ENCODE data around the gene DNAAF5.

The DNAAF5 gene

DNA sequence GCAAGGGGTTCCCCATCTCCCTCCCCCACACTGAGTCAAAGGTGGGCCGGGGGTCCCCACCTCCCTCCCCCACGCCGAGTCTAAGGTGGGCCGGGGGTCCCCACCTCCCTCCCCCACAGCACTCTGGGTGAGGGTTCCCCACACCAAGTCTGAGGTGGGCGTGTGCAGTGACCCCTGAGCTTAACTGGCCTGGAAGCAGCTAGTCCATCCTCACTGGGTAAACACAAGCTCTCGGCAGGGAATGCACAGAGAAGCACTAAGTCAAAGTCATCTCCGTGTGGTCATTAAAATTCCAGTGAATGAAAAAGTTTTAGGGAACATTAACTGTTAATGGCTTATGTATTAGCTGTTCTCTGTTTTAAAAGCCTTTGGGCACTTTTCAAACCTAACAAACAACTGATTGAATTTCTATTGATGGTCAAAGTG, 44.3 kb downstream of the DNAAF5 start:
- 89% methylated on average over 7 of the region's 7 CpGs for WGBS
- Histone ChIP-seq H3K4me1 (ENCODE audit: insufficient read depth, low read length) (no peaks in the 10 kb centered on the region), H3K9me3 (ENCODE audit: insufficient read depth, low read depth, low read length) (no peaks in the 10 kb centered on the region), H3K27ac (ENCODE audit: low read depth, low read length) (no peak overlapping the region), H3K27me3 (ENCODE audit: insufficient read depth, low read length) (no peaks in the 10 kb centered on the region), H3K9ac (ENCODE audit: low read depth, low read length) (no peak overlapping the region), H3K36me3 (ENCODE audit: insufficient read depth, low read length) (peaks cover 49% of the 10 kb centered on the region), H3K4me3 (ENCODE audit: low read length) (no peak overlapping the region)

DNA sequence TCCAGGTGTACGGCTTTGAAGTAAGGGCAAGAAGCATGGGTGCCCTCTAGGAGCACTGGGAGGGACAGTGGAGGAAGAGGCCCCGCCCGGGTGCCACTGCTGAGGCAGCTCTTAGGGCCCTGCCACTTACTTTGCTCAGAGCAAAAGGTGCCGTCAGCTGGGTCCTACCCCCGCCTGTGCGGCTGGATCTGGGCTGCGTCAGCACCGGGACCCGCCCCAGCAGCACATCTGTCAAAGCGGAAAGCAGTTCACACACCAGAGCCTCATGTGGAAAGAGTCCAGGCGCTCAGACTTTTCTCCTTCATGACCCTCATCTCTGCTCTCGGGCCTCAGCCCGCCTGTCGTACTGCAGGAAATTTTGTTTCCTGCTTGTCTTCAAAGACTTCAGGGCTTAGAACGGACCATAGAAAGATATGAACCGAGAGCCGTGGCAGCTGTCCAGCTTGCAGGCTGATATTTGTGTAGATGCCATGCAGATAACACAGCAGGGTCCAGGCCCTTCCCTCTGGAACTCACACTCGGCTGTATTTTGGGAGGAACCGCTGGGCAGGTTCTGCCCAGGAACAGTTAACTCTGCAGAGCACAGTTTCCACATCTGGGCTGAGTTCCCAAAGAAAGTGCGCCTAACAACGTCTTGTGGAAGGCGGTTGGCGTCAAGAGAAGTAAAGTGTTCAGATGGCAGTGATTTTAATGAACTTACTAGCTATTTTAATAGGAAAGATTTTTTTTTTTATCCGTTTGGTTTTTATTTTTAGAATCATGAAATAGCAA, 44.9 kb downstream of the DNAAF5 start:
- 92% methylated on average over 24 of the region's 24 CpGs for WGBS
- Histone ChIP-seq H3K9ac (ENCODE audit: low read depth, low read length) (no peak overlapping the region), H3K4me1 (ENCODE audit: insufficient read depth, low read length) (no peaks in the 10 kb centered on the region), H3K36me3 (ENCODE audit: insufficient read depth, low read length) (peaks cover 48% of the 10 kb centered on the region), H3K27ac (ENCODE audit: low read depth, low read length) (no peak overlapping the region), H3K27me3 (ENCODE audit: insufficient read depth, low read length) (no peaks in the 10 kb centered on the region), H3K9me3 (ENCODE audit: insufficient read depth, low read depth, low read length) (no peaks in the 10 kb centered on the region), H3K4me3 (ENCODE audit: low read length) (no peak overlapping the region)

DNA sequence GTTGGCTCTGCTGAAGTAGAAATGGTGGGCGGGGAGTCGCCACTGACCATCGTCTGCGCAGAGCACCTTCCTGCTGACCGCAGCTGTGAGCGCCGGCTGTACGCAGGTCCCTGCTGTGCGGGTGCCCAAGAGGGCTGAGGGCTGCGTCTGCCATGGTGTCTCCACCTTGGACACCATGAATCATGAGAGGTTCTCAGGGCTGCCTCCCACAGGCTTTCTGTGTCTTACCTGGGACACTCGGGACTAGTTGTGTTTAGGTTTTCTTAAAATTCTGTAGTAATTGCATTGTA, 45.5 kb downstream of the DNAAF5 start:
- no peak overlapping the region for H3K4me3 ChIP-seq (ENCODE audit: low read length)
- no peaks in the 10 kb centered on the region for H3K4me1 ChIP-seq (ENCODE audit: insufficient read depth, low read length)
- no peaks in the 10 kb centered on the region for H3K27me3 ChIP-seq (ENCODE audit: insufficient read depth, low read length)
- no peaks in the 10 kb centered on the region for H3K9me3 ChIP-seq (ENCODE audit: insufficient read depth, low read depth, low read length)
- H3K9ac ChIP-seq (ENCODE audit: low read depth, low read length): no peak overlapping the region
- WGBS: 91% methylated on average over 11 of the region's 11 CpGs
- no peak overlapping the region for H3K27ac ChIP-seq (ENCODE audit: low read depth, low read length)
- peaks cover 50% of the 10 kb centered on the region for H3K36me3 ChIP-seq (ENCODE audit: insufficient read depth, low read length)

DNA sequence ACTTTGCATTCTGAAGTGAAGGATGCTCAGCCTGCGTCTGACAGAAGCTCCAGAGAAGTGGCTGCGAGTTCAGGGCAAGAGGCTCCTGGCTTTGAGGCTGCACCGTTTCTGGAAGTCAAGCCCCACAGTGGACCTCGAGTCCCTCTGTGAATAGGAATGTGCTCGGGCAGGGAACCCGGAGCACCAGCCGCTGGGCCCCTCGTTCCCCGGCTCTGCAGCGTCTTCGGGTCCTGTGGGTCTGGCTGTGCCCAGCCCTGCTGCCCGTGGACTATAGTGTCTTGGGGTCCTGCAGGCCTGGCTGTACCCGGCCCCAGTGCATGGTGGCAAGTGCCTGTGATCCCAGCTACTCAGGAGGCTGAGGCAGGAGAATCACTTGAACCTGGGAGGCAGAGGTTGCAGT, 45.9 kb downstream of the DNAAF5 start:
- Histone ChIP-seq H3K4me3 (ENCODE audit: low read length) (no peak overlapping the region), H3K27me3 (ENCODE audit: insufficient read depth, low read length) (no peaks in the 10 kb centered on the region), H3K4me1 (ENCODE audit: insufficient read depth, low read length) (no peaks in the 10 kb centered on the region), H3K36me3 (ENCODE audit: insufficient read depth, low read length) (peaks cover 51% of the 10 kb centered on the region), H3K9ac (ENCODE audit: low read depth, low read length) (no peak overlapping the region), H3K9me3 (ENCODE audit: insufficient read depth, low read depth, low read length) (no peaks in the 10 kb centered on the region), H3K27ac (ENCODE audit: low read depth, low read length) (no peak overlapping the region)
- 96% methylated on average over 13 of the region's 13 CpGs for WGBS

DNA sequence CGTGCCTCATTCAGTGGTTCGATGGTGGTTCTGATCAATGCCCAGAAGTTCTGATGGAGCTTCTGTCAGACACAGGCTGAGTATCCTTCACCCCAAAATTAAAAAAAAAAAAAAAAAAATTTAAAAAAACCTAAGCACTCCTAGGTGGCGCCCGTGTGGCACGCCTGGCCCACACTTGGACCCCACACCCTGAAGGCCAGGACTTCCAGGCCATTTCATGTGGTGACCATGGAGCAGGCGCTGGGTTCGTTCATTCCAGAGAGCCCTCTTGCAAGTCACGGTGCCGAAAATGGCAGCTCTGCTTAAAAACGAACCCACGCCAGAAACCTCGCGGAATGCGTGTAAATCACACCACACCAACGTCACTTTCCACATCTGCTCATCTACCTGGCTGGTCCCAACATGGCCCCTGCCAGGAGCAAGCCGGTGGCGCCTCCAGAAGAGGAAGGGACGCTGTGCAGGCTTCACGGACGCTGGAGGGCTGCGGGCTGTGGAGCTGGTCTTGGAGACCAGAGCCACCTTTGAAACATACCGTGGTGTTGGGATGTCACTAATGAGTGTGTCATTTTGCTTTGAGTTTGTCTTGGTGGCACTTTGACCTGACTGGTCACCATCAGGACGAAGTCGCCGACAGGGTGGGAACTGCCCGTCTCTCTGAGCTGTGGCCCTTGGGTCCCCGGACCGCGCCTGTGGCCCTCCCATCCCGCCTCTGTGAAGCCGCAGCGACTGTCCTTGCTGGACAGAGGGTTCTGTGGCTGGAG, 46.5 kb downstream of the DNAAF5 start:
- no peaks in the 10 kb centered on the region for H3K27me3 ChIP-seq (ENCODE audit: insufficient read depth, low read length)
- H3K4me3 ChIP-seq (ENCODE audit: low read length): no peak overlapping the region
- H3K4me1 ChIP-seq (ENCODE audit: insufficient read depth, low read length): no peaks in the 10 kb centered on the region
- H3K9me3 ChIP-seq (ENCODE audit: insufficient read depth, low read depth, low read length): no peaks in the 10 kb centered on the region
- H3K36me3 ChIP-seq (ENCODE audit: insufficient read depth, low read length): peaks cover 56% of the 10 kb centered on the region
- H3K9ac ChIP-seq (ENCODE audit: low read depth, low read length): no peak overlapping the region
- 95% methylated on average over 32 of the region's 32 CpGs for WGBS
- no peak overlapping the region for H3K27ac ChIP-seq (ENCODE audit: low read depth, low read length)

DNA sequence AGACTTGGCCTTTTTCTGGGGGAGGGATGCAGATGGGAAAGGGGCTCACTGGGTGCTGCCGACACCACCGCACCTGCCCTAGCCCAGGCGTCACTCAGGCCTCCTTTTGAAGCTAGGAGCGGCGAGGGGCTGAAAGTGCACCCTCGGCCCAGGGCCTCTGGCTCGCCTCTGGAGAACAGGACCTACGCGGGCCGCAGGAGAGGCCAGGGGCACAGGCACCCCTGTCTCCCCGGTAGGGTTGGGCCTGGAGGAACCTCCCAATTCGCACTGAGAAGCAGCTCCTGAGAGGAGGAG, 47.1 kb downstream of the DNAAF5 start:
- no peak overlapping the region for H3K9ac ChIP-seq (ENCODE audit: low read depth, low read length)
- H3K4me1 ChIP-seq (ENCODE audit: insufficient read depth, low read length): no peaks in the 10 kb centered on the region
- no peak overlapping the region for H3K4me3 ChIP-seq (ENCODE audit: low read length)
- H3K27me3 ChIP-seq (ENCODE audit: insufficient read depth, low read length): no peaks in the 10 kb centered on the region
- WGBS: 96% methylated on average over 12 of the region's 12 CpGs
- peaks cover 58% of the 10 kb centered on the region for H3K36me3 ChIP-seq (ENCODE audit: insufficient read depth, low read length)
- H3K9me3 ChIP-seq (ENCODE audit: insufficient read depth, low read depth, low read length): no peaks in the 10 kb centered on the region
- H3K27ac ChIP-seq (ENCODE audit: low read depth, low read length): no peak overlapping the region

DNA sequence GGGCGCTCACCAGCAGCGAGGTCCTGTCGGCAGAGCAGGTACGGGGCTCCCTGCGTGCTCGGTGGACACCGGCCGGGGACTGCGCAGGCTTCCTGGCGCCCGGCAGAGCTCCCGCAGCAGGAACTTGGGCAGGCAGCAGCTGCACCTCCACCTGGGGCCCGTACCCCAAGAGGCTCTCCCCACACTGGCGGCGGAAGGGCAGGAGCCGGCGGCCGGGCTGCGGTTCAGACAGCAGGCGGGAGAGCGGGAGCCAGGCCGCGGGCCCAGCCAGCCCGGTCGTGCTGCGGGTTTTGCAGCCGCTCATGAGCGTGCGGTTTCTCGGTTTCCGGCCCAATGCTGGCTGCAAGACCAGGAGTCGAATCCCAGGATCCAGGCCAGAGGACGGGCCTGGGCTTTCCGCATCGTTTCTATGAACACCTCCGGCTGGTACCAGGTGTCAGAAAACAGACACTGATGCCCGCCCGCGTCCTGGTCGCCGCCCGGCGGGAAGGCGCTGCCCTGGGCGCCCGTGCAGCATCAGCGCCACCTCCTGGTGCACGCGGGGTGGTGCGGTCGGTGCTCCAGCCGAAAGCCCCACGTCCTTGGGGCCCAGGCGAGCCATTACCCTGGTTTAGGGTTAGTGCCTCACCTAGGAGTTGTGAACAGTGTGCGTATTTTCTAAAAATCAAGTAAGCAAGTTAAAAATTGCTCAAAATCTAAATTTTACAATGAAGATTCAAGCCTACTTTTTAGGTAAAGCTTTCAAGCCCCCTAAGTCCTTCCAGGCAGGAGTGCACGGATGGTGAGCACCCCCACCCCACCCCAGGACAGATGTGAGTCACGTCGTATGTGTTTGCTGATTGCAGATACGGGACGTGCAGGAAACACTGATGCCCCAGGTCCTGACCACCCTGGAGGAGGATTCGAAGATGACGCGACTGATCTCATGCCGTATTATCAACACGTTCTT, 47.9 kb downstream of the DNAAF5 start:
- Histone ChIP-seq H3K4me1 (ENCODE audit: insufficient read depth, low read length) (no peaks in the 10 kb centered on the region), H3K36me3 (ENCODE audit: insufficient read depth, low read length) (peaks cover 65% of the 10 kb centered on the region)

DNA sequence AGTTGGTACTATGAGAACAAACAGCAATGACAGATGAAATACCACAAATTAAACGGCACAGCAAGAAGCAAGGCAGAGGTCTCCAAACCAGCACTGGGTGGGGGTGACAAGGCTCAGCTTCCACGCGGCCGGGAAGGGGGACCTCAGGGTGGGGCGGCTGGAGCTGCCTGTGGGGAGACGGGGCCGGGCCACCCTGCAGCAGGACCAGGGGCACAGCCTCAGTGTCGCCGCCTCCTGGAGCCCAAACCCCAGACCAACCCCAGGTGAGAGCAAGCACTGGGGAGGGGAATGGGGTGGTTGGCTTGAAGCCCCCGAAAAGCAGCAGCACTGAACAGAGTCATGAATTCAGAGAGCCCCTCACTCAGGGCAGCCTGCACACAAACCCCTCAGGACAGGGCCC, 49.9 kb downstream of the DNAAF5 start:
- Histone ChIP-seq H3K36me3 (ENCODE audit: insufficient read depth, low read length) (peaks cover 73% of the 10 kb centered on the region), H3K4me3 (ENCODE audit: low read length) (no peak overlapping the region), H3K9me3 (ENCODE audit: insufficient read depth, low read depth, low read length) (no peaks in the 10 kb centered on the region), H3K4me1 (ENCODE audit: insufficient read depth, low read length) (no peaks in the 10 kb centered on the region), H3K27me3 (ENCODE audit: insufficient read depth, low read length) (no peaks in the 10 kb centered on the region), H3K27ac (ENCODE audit: low read depth, low read length) (no peak overlapping the region), H3K9ac (ENCODE audit: low read depth, low read length) (no peak overlapping the region)
- WGBS: 98% methylated on average over 10 of the region's 10 CpGs

More for the DNA sequence above, 47.9 kb downstream of the DNAAF5 start:
- no peak overlapping the region for H3K9ac ChIP-seq (ENCODE audit: low read depth, low read length)
- H3K4me3 ChIP-seq (ENCODE audit: low read length): no peak overlapping the region
- H3K27ac ChIP-seq (ENCODE audit: low read depth, low read length): no peak overlapping the region
- WGBS: 67% methylated on average over 65 of the region's 65 CpGs
- H3K27me3 ChIP-seq (ENCODE audit: insufficient read depth, low read length): no peaks in the 10 kb centered on the region
- no peaks in the 10 kb centered on the region for H3K9me3 ChIP-seq (ENCODE audit: insufficient read depth, low read depth, low read length)

DNA sequence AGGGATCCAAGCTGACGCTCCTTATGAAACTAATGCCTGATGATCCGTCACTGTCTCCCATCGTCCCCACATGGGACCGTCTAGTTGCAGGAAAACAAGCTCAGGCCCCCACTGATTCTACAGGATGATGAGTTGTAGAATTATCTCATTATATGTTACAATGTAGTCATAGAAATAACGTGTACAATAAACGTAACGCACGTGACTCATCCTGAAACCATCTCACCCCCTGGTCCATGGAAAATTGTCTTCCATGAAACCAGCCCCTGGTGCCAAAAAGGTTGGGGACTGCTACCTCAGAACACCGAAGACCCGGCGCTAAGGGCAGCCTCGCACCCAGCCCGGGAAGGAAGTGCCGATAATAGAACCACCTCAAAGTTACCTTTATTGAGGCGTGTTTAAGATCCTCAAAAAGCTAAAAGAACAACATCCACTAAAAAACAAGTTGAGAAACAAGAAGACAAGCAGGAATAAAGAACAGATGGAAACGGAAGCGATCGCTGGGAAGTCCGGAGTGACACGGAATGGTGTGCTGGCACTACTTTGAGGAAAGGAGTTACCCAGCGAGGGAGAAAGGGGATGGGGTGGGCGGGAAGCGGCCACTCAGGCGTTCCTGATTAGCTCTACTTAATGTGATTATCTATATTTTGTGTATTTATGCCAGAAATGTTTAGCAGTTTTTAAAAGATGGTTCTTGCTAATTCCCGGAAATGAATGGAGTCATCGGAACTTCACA, 50.7 kb downstream of the DNAAF5 start:
- H3K9ac ChIP-seq (ENCODE audit: low read depth, low read length): no peak overlapping the region
- H3K4me3 ChIP-seq (ENCODE audit: low read length): no peak overlapping the region
- H3K27ac ChIP-seq (ENCODE audit: low read depth, low read length): no peak overlapping the region
- no peaks in the 10 kb centered on the region for H3K4me1 ChIP-seq (ENCODE audit: insufficient read depth, low read length)
- no peaks in the 10 kb centered on the region for H3K27me3 ChIP-seq (ENCODE audit: insufficient read depth, low read length)
- H3K9me3 ChIP-seq (ENCODE audit: insufficient read depth, low read depth, low read length): no peaks in the 10 kb centered on the region
- H3K36me3 ChIP-seq (ENCODE audit: insufficient read depth, low read length): peaks cover 79% of the 10 kb centered on the region
- WGBS: 94% methylated on average over 26 of the region's 26 CpGs

DNA sequence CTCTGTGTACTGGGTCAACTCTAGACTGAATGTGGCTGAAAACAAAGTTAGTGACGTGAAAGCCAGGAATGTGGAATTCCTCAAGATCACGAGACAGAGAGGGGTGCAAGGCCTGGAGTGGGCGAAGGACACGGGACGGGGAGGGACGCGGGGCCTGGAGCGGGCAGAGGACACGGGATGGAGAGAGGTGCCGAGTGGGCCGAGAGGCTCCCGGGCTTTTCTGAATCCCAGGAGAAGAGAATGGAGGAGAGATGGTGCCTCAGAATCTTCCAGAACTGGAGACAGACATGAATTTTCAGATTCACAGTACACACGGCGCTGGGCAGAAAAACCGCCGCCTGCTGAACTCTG, 51.2 kb downstream of the DNAAF5 start:
- H3K4me1 ChIP-seq (ENCODE audit: insufficient read depth, low read length): no peaks in the 10 kb centered on the region
- no peaks in the 10 kb centered on the region for H3K9me3 ChIP-seq (ENCODE audit: insufficient read depth, low read depth, low read length)
- 93% methylated on average over 16 of the region's 16 CpGs for WGBS
- H3K27ac ChIP-seq (ENCODE audit: low read depth, low read length): no peak overlapping the region
- H3K9ac ChIP-seq (ENCODE audit: low read depth, low read length): no peak overlapping the region
- H3K27me3 ChIP-seq (ENCODE audit: insufficient read depth, low read length): no peaks in the 10 kb centered on the region
- no peak overlapping the region for H3K4me3 ChIP-seq (ENCODE audit: low read length)
- H3K36me3 ChIP-seq (ENCODE audit: insufficient read depth, low read length): peaks cover 76% of the 10 kb centered on the region

Data from HUES64 (cell line).